Dedifferentiated amniotic fluid mesenchymal stem cell (primary cell): ENCODE results near the gene PWP1.
"Not testable (repeated sequence)": the region's sequence is repeated elsewhere in the genome, so short reads cannot be mapped to it uniquely, and the experiment has no call there.

Experiments
- DNase-seq: peaks from one replicate; pipeline ENCODE4 v3.0.0-alpha.2; 2016; ENCODE audit errors: extremely low spot score

The PWP1 gene

GRCh38 chr12:107668320-107669098, 17.1 kb upstream of the PWP1 start:
- DNase-seq: no peak

DNA sequence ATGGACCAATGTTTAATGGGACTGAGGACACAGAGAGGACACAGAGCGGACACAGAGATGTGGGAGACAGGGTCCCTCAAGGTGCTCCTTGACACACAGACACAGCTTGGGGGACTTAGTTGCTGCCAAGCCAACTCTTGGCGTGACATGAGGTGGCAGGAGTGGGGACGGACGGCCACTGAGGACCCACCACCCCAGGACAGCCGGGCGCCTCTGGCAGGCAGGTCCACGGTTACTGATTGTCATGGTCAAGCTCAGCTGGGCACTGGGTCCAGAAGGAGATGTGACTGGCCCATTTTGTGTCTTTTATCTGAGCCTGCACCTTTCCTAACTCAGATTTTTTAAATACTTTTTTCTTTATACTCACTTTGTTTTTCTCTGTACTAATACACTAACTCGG, 15.7 kb upstream of the PWP1 start:
- no peak for DNase-seq

DNA sequence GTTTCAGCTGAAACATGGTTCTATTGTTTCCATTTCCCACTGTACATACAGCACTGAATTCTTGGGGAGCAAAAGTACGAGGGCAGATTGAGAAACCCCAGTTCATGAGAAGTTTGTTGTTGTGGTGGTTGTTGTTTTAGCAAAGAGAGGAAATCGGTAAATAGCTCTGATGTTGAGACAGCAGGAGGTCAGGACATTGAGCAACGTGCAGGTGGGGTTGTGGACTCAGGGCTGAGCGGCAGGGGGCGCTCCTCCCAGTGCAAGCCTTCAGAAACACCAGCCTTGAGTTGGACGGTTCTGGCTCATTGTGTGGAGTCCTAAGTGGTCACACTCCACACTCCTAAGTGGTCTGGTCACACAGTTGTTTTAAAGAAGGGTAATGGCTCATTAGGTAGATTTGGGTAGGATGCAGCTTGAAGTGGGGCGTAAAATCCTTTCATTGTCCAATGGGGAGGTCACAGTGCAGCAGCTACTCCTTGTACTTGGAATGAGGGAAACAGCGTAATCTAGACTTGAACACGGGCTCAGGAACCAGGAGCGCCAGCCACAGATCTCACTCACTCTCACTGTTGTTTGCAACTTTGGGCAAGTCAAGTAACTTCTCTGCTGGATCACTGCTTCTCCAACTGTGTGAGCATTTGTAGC, 14.5 kb upstream of the PWP1 start:
- no peak for DNase-seq

DNA sequence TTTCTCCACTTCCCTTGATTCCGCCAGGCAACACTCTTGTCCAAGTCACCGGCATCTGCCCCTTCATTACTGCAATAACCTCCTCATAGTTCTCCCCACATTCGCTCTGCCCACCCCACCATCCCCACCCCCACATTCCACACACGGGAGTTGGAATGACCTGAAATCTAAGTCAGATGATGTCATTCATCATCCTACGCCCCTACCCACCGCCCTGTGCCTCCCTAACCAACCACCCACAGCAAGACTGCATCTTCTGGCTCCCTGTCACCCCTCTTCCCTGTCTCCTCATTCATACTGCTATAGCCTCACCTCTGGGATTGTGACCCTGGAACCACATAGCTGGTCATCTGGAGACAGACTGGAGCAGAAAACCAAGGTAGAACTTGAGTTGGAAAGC, 7.9 kb upstream of the PWP1 start:
- DNase-seq: no peak

- no peak for DNase-seq
Observed at GRCh38 chr12:107679336-107679735, 6.3 kb upstream of the PWP1 start.

DNA sequence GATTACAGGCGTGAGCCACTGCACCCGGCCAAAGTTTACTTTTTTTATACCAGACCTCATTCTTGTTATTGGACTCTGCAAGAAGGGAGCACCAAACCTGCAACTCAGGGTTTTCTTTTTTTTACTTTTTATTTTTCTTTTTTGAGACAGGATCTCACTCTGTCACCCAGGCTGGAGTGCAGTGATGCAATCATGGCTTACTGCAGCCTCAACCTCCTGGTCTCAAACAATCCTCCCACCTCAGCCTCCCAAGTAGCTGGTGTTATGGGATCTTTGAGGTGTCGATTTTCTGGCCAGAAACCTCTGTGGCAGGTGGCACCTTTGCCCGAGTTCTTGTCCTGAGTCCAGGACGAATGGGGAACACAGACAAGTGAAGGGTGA, 4.2 kb upstream of the PWP1 start:
- DNase-seq: no peak

GRCh38 chr12:107681836-107682820, 3.5 kb upstream of the PWP1 start:
- DNase-seq: no peak

DNA sequence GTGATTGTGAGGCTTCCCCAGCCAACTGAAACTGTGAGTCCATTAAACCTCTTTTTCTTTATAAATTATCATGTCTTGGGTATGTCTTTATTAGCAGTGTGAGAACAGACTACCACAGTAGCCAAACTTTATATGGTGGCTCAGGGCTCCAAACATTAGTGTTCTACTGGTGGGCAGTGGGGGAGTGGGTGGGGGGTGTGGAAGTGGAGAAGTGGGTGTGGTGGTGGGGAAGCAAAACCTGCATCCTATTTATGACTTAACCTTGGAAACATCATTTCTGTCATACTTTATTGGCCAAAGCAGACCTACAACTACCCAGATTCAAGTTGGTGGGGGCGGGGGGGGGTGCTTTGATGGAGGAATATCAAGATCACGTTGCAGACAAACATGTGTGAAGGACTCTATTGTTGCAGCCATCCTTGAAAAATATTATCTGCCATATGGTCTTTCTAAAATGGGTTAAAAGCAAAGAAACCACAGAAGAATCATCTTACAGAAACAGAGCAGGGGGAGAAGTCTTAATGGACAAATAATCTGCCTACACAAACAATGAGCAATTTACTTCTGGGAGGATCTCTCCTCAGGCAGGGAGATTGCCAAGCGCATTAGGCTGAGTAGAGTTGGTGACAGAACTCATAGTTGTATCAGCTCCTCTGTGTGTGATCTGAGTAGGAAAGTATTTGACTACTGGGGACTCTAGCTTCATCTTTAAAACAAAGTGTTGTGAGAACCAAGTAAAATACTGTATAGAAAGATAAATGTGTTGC, 1.4 kb upstream of the PWP1 start:
- DNase-seq: no peak

GRCh38 chr12:107684990-107685359, 624 bp upstream of the PWP1 start:
- no peak for DNase-seq

DNA sequence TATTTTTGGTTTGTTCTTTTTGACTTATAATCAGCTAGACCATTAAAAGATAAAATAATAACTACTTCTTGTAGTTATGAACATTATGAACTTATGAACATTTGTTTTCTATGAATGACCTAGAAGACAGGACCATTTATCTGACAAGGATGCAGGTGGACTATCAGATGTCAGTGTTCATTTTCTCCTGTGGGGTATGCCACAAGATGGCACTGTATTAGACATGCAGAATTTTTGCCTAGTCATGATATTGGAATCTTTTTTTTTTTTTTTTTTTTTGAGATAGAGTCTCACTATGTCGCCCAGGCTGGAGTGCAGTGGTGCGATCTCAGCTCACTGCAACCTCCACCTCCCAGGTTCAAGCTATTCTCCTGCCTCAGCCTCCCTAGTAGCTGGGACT, 10.2 kb downstream of the PWP1 start:
- not testable (repeated sequence) for DNase-seq

GRCh38 chr12:107702106-107702505, 16.5 kb downstream of the PWP1 start:
- DNase-seq: no peak

- no peak for DNase-seq
Observed at GRCh38 chr12:107704041-107704440, 18.4 kb downstream of the PWP1 start.

GRCh38 chr12:107705522-107705921, 19.9 kb downstream of the PWP1 start:
- DNase-seq: not testable (repeated sequence)

DNA sequence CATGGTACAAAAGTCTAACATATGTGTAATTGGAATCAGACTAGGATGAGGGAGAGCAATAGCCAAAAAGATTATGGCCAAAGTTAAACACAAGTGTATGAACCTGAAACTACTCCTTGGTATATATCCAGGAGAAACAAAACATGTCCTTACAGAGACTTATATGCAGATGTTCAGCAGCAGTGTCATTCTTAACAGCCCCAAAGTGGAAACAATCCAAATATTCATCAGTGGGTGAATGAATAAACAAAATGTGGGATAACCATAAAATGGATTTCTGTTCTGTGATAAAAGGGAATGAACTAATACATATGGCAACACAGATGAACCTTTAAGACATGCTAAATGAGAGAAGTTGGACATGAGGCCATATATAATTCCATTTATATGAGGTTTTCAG, 30.2 kb downstream of the PWP1 start:
- no peak for DNase-seq

DNA sequence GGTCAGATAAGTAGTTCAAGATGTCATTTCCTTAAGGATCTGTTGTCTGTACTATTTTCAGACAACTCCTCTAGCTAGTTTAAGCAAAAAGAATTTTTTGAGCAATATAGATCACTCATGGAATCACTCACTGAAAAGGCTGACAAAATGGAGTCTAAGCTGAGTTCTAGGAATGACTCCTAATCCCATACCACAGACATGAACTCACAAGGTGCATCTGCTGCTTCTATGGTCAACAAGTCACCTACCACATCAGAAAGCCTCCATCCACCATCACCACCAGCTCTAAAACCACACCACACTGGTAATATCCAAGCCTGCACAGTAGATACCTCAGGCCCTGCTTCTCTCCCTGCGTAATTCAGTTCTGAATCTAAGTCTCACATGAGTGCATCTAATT, 33.0 kb downstream of the PWP1 start:
- no peak for DNase-seq

DNA sequence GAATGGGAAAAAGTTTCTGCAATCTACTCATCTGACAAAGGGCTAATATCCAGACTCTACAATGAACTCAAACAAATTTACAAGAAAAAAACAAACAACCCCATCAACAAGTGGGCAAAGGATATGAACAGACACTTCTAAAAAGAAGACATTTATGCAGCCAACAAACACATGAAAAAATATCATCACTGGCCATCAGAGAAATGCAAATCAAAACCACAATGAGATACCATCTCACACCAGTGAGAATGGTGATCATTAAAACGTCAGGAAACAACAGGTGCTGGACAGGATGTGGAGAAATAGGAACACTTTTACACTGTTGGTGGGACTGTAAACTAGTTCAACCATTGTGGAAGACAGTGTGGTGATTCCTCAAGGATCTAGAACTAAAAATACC, 41.7 kb downstream of the PWP1 start:
- not testable (repeated sequence) for DNase-seq

GRCh38 chr12:107727742-107728141, 42.1 kb downstream of the PWP1 start:
- DNase-seq: not testable (repeated sequence)

DNA sequence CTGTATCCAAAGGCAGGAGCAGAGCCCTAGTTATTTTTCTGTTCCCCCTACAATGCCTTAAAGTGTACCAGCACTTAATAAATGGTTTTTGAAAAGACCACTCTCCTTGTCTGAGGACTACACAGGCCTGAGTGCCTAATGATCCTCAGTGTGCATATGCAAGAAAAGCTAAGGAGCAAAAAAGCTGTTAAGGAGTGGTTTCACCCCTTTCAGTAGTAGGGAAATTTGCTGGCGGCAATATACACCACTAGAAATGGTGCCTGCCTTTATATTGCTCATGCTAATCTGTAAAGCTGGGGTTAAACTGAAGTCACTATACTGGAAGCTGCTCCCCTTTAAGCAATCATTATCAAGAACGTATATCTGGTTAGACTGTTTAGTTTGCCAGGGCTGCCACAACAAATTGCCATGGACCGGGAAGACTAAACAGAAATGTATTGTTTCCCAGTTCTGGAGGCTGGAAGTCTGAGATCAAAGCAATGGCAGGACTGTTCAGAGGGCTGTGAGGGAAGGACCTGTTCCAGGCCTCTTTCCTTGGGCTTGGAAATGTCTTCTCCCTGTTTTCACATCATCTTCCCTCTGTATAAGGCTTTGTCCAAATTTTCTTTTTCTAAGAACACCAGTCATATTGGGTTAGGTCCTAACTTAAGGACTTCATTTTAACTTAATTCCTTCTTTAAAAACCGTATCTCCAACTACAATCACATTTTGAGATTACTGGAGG, 45.2 kb downstream of the PWP1 start:
- no peak for DNase-seq

DNA sequence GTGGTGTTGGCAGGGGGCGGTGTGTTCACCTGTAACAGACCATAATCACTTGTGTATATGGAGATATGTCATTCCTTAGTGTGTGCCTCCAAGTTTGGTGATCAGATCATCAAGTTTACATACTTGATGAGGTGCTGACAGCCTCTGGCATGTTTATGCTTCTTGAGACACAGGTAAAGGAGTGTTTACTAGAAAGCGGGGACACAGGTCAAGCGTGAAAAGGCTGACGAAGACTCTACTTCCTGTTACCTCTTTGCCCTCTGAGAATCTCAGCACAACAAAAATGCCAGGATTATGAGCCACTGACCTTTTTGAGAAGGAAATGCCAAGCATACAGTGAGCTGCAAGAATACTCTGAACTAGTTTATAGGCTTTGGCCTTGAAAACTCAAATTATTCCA, 45.8 kb downstream of the PWP1 start:
- DNase-seq: no peak

GRCh38 chr12:107732365-107732764, 46.8 kb downstream of the PWP1 start:
- no peak for DNase-seq

DNA sequence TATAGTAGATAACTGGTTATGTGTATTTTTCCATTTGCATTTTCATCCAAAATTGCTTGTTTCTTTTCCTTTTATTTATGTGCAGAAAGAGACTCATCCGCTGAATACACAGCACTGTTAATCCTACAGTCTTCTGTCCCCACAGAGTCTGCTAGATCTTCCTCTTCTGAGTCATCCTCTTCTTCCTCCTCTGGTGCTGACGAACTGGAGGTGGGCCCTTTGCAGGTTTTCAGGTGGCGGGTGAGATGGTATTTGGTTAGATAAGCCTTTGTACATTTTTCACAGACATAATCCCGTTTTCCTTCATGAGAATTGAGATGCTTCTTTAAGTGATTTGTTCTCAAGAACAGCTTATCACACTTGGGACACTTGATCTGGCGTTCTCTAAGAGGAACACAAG, 48.5 kb downstream of the PWP1 start:
- DNase-seq: no peak
